SJCRH30 (cell line): ENCODE data around the gene CTSV. TPM values are rescaled to one million over a fixed set of nuclear protein-coding genes. Genes with fewer than 3 reads are reported as not detected.
"Not testable (repeated sequence)": the region's sequence is repeated elsewhere in the genome, so short reads cannot be mapped to it uniquely, and the experiment has no call there.

Experiments
- DNase-seq, 2 experiments: peaks; one replicate each; pipeline ENCODE4 v3.0.0-alpha.2; 2015 to 2020
- H3K27ac ChIP-seq: fragments of 250-450 bp; sonication (Bioruptor Pico); 2 replicates; pipeline ENCODE4 v1.5.1; 2020; ENCODE audit warnings: mild to moderate bottlenecking, moderate library complexity
- H3K27me3 ChIP-seq: fragments of 250-450 bp; sonication (Bioruptor Pico); 2 replicates; pipeline ENCODE4 v1.5.1; 2020; ENCODE audit warnings: mild to moderate bottlenecking, moderate library complexity
- H3K36me3 ChIP-seq: fragments of 250-450 bp; sonication (Bioruptor Pico); 2 replicates; pipeline ENCODE4 v1.5.1; 2020; ENCODE audit warnings: mild to moderate bottlenecking, moderate library complexity
- H3K4me1 ChIP-seq: fragments of 250-450 bp; sonication (Bioruptor Pico); 2 replicates; pipeline ENCODE4 v1.5.1; 2020; ENCODE audit warnings: mild to moderate bottlenecking, moderate library complexity
- H3K4me3 ChIP-seq: fragments of 250-450 bp; sonication (Bioruptor Pico); 2 replicates; pipeline ENCODE4 v1.5.1; 2020; ENCODE audit warnings: mild to moderate bottlenecking, moderate library complexity
- H3K9me3 ChIP-seq: fragments of 250-450 bp; sonication (Bioruptor Pico); replicated peaks from 2 replicates; pipeline ENCODE4 v1.5.1; 2020; ENCODE audit warnings: mild to moderate bottlenecking, moderate library complexity
- total RNA-seq: library from RNA; depleted of rRNA; stranded (reverse); fragments of >200 nt; shearing (Covaris generic); gene quantifications from 2 replicates; pipeline ENCODE4 v1.2.3, GENCODE V29; 2014

CTSV gene
- total RNA-seq, 1 experiment from 2014 or later, result 21.0 TPM

- H3K36me3 ChIP-seq, result no peaks in the 10 kb centered on the region
- H3K4me1 ChIP-seq, result no peaks in the 10 kb centered on the region
- no peak for DNase-seq
- H3K27me3 ChIP-seq, result no peaks in the 10 kb centered on the region
- H3K27ac ChIP-seq, result no peak overlapping the region
- H3K9me3 ChIP-seq, result no peaks in the 10 kb centered on the region
- H3K4me3 ChIP-seq, result no peak overlapping the region
These were observed 20.7 kb upstream of the CTSV start for GRCh38 chr9:97059626-97060025.

DNA sequence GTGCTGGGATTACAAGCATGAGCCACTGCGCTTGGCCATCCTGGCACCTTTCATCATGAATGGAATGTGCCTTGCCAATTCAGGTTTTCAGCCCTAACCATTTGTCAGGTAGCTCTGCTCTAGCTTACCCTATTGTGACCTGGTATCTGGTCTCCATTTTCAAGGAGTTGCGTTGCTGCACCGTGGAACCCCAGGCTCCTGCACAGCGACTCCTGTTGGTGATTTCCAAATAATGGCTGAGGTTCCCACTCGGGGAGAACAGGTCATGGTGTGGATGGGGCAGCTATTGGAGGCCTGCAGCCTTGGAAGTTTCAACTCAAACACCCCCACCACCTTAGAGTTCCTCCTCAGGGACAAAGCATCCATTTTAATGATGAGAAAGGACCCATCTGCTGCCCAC is 18.7 kb upstream of the CTSV start:
- Histone ChIP-seq H3K27ac (no peak overlapping the region), H3K9me3 (no peaks in the 10 kb centered on the region), H3K4me3 (no peak overlapping the region), H3K4me1 (no peaks in the 10 kb centered on the region), H3K36me3 (no peaks in the 10 kb centered on the region), H3K27me3 (no peaks in the 10 kb centered on the region)
- no peak for DNase-seq

- not testable (repeated sequence) for H3K4me3 ChIP-seq, H3K27ac ChIP-seq, H3K9me3 ChIP-seq, H3K27me3 ChIP-seq, H3K4me1 ChIP-seq, H3K36me3 ChIP-seq, DNase-seq
These were observed 16.9 kb upstream of the CTSV start for GRCh38 chr9:97055891-97056290.

- no peaks in the 10 kb centered on the region for H3K9me3 ChIP-seq
- DNase-seq, result no peak
- H3K4me1 ChIP-seq, result no peaks in the 10 kb centered on the region
- no peaks in the 10 kb centered on the region for H3K36me3 ChIP-seq
- H3K27ac ChIP-seq, result no peak overlapping the region
- no peak overlapping the region for H3K4me3 ChIP-seq
- H3K27me3 ChIP-seq, result no peaks in the 10 kb centered on the region; the same call in 1 of the 2 replicates
These were observed 14.8 kb upstream of the CTSV start for GRCh38 chr9:97053717-97054116.

DNA sequence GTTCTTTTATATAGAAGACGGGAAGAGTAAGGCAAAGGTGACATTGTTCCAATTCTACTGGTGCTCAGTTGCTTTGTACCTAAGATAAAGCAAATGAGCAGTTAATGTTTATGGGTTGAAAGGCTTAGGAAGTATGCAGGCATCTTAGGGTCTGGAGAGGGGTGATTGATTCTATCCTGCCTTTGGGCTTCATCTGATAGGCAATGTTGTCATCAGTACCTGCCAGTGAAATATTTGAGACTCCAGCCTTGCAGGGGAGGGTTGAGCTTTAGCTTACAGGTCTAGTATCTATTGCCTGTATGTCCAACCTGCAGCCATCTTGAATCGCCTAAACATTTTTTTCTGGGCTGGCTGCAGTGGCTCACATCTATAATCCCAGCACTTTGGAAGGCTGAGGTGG is 13.8 kb upstream of the CTSV start:
- no peaks in the 10 kb centered on the region for H3K36me3 ChIP-seq
- no peak for DNase-seq
- no peaks in the 10 kb centered on the region for H3K9me3 ChIP-seq
- H3K4me3 ChIP-seq, result no peak overlapping the region
- H3K4me1 ChIP-seq, result no peaks in the 10 kb centered on the region
- H3K27me3 ChIP-seq, result no peaks in the 10 kb centered on the region; the same call in 1 of the 2 replicates
- no peak overlapping the region for H3K27ac ChIP-seq

GRCh38 chr9:97046228-97046627 is 7.3 kb upstream of the CTSV start:
- no peaks in the 10 kb centered on the region; the same call in 1 of the 2 replicates for H3K27me3 ChIP-seq
- no peaks in the 10 kb centered on the region for H3K4me1 ChIP-seq
- DNase-seq, result no peak
- H3K27ac ChIP-seq, result no peak overlapping the region
- H3K36me3 ChIP-seq, result no peaks in the 10 kb centered on the region
- no peak overlapping the region for H3K4me3 ChIP-seq
- no peaks in the 10 kb centered on the region for H3K9me3 ChIP-seq

GRCh38 chr9:97045300-97045699 is 6.4 kb upstream of the CTSV start:
- no peak for DNase-seq
- no peak overlapping the region for H3K4me3 ChIP-seq
- H3K36me3 ChIP-seq, result no peaks in the 10 kb centered on the region
- no peaks in the 10 kb centered on the region for H3K4me1 ChIP-seq
- H3K9me3 ChIP-seq, result no peaks in the 10 kb centered on the region
- H3K27me3 ChIP-seq, result no peaks in the 10 kb centered on the region; the same call in none of the 2 replicates
- H3K27ac ChIP-seq, result no peak overlapping the region

DNA sequence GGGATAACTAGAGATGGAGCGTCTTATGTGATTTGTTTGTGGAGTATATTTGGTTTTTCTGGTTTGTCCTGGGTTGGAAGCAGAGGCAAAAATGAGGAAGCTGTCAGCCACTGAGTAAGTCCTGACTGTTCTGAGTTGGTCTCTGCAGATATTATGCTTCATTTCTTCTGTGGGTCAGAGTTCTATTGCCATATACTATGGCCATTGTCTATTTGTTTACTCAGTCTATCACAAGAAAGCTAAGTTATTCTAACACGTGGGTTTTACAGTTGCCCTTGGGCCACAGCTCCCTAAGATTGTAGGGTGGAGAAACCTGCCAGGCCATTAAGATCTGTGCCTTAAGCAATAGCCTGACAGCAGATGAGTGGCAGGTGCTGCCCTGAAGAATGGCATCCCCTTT is 3.0 kb upstream of the CTSV start:
- Histone ChIP-seq H3K4me3 (no peak overlapping the region), H3K27ac (no peak overlapping the region), H3K27me3 (no peaks in the 10 kb centered on the region; the same call in 1 of the 2 replicates), H3K9me3 (no peaks in the 10 kb centered on the region), H3K4me1 (no peaks in the 10 kb centered on the region), H3K36me3 (no peaks in the 10 kb centered on the region; the same call in 1 of the 2 replicates)
- DNase-seq, result no peak

DNA sequence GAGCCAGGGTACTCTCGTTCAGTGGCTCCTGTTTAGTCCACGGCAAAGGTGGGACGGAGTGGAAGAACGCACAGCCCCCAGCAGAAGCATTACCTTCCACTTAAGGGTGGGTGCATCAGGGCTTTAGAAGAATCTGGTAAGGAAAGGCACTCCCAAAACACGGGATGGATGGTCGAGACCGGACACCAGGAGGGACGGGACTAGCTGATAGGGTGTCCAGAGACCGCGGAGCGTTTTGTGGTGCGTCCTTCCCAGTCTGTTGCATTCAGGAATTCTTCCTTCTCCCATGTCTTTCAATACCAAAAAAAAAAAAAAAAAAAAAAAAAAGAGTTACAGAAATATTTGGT is 545 bp upstream of the CTSV start:
- no peak overlapping the region for H3K27ac ChIP-seq
- no peaks in the 10 kb centered on the region for H3K4me1 ChIP-seq
- no peaks in the 10 kb centered on the region; the same call in 1 of the 2 replicates for H3K27me3 ChIP-seq
- peak overlapping the region; percentile 57 for H3K4me3 ChIP-seq
- H3K36me3 ChIP-seq, result no peaks in the 10 kb centered on the region; the same call in 1 of the 2 replicates
- no peaks in the 10 kb centered on the region for H3K9me3 ChIP-seq
- peak; percentile 62 to 75 for DNase-seq

DNA sequence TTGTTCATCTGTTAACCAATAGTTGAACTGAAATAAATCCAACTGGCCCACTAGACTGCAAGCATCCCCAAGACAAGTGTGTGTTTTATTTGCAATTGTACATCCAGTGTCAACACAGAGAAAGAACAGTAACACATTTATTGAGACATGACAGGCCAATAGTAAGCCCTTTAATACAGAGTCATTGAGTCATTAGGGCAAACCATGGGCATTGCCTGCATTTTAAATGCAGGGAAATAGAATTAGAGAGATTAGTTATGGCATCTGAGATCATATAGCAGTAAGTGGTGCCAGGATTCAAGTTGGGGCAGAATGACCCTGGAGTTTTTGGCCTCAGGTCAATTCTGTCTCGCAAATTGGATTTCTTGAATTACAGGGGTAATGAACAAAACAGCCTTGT is 15.4 kb downstream of the CTSV start:
- H3K27me3 ChIP-seq, H3K4me3 ChIP-seq, H3K27ac ChIP-seq, H3K9me3 ChIP-seq, DNase-seq, H3K4me1 ChIP-seq, H3K36me3 ChIP-seq: not testable (repeated sequence)

- not testable (repeated sequence) for H3K27me3 ChIP-seq, H3K36me3 ChIP-seq, H3K9me3 ChIP-seq, H3K4me1 ChIP-seq
- DNase-seq, result peak; percentile 81 to 85
- H3K27ac ChIP-seq, result peak overlapping the region; percentile 51
- peak overlapping the region; percentile 97 for H3K4me3 ChIP-seq
These were observed 25.5 kb downstream of the CTSV start for GRCh38 chr9:97013151-97014132.

DNA sequence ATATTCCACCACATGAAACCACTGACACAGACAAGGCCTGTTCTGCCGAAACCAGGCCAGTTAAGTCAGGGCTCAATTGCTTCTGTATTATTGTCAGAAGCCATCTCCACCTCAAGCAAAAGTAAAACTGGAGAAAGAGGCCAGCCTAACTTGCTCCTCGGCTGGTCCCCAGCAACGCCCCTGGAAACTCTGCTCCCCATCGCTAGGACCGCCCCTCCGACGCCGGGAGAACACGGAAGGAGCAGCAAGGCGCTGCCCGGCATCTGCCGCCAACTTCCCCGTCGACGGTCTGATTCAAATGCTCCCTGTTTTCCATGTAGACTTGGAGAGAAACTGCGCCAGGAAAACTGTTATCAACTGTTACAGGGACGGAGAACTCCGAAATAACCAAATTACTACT is 26.3 kb downstream of the CTSV start:
- peak overlapping the region; percentile 97 for H3K4me3 ChIP-seq
- H3K9me3 ChIP-seq, H3K27me3 ChIP-seq, H3K36me3 ChIP-seq, H3K4me1 ChIP-seq: not testable (repeated sequence)
- H3K27ac ChIP-seq, result peak overlapping the region; percentile 37; the same call in 1 of the 2 replicates
- DNase-seq, result peak; percentile 9 to 23

DNA sequence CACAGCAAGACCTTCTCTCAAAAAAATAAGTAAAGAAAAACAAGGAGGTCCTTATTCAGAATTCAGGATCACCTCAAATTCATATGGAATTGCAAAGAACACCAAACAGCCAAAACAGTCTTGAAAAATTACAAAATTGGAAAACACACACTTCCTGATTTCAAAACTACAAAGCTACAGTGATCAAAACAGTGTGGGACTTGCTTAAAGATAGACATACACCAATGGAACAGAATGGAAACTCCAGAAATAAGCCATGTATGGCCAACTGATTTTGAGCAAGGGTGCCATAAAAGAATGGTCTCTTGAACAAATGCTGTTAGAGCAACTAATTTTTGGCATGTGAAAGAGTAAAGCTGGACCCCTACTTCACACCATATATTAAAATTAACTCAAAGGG is 36.7 kb downstream of the CTSV start:
- not testable (repeated sequence) for H3K27ac ChIP-seq, H3K4me3 ChIP-seq, H3K9me3 ChIP-seq, DNase-seq, H3K36me3 ChIP-seq, H3K4me1 ChIP-seq, H3K27me3 ChIP-seq

GRCh38 chr9:97001338-97001737 is 37.6 kb downstream of the CTSV start:
- not testable (repeated sequence) for H3K36me3 ChIP-seq, H3K27ac ChIP-seq, DNase-seq, H3K27me3 ChIP-seq, H3K4me3 ChIP-seq, H3K4me1 ChIP-seq, H3K9me3 ChIP-seq

DNA sequence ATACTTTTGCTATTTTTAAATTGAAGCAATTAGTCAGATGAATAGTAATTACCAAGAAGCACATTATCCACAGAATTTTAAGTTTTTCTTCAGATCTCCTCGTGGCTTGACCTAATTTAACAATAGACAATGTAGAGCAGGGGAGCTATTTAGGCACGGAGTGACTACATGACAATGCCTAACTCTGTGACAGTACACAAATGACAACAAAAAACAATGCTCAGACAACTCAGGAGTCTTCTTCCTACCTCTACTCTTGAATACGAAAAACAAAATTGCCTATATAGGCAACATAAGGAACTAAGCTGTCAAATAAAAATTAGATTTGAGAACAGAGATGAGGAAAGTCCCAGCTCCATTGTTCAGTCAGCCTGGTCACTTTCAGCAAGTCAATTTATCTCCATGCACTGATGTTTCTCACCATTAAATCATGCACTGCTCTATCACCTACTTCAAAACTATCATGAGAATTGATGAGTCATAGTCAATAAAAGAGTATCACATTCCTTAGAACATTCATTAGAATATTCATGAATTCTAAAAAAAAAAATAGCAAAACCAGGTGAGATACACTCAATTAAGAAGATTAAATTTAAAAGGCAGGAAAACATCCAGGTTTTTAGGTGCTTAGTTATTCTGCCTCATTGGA is 38.7 kb downstream of the CTSV start:
- not testable (repeated sequence) for H3K9me3 ChIP-seq, H3K4me1 ChIP-seq, H3K4me3 ChIP-seq, H3K27ac ChIP-seq, H3K36me3 ChIP-seq, DNase-seq, H3K27me3 ChIP-seq
